GM18909 (cell line): ENCODE results near the gene OCRL.

Experiments
- ATAC-seq: cut with Tn5 transposase; IDR thresholded peaks from one replicate; pipeline ENCODE4 v1.9.1; 2021; ENCODE audit warnings: mild to moderate bottlenecking; ENCODE audit not compliant: unreplicated experiment, poor library complexity

Gene OCRL

GRCh38 chrX:129626026-129626425 lies 86.0 kb downstream of the OCRL start:
- ATAC-seq, result no peak

GRCh38 chrX:129629837-129630236 lies 89.8 kb downstream of the OCRL start:
- ATAC-seq, result no peak

GRCh38 chrX:129631849-129632248 lies 91.8 kb downstream of the OCRL start:
- no peak for ATAC-seq

GRCh38 chrX:129632443-129632842 lies 92.4 kb downstream of the OCRL start:
- ATAC-seq, result no peak

- ATAC-seq, result no peak
Observed at GRCh38 chrX:129634541-129634940, 94.5 kb downstream of the OCRL start.

- ATAC-seq, result no peak
Observed at GRCh38 chrX:129636175-129636681, 96.2 kb downstream of the OCRL start.

- peak; percentile 72 for ATAC-seq
Observed at GRCh38 chrX:129637217-129638109, 97.4 kb downstream of the OCRL start.

- ATAC-seq, result no peak
Observed at GRCh38 chrX:129638917-129639316, 98.9 kb downstream of the OCRL start.

- no peak for ATAC-seq
Observed at GRCh38 chrX:129640737-129641136, 100.7 kb downstream of the OCRL start.

GRCh38 chrX:129641469-129641868 lies 101.4 kb downstream of the OCRL start:
- ATAC-seq, result no peak

- no peak for ATAC-seq
Observed at GRCh38 chrX:129641941-129642340, 101.9 kb downstream of the OCRL start.
